Activated T-helper 17 cell treated with anti-CD3 and anti-CD28 coated beads, Interleukin-2, amount 50 U/mL, for 72 hours (primary cell): ENCODE measurements around the gene NFATC2IP. TPM values are rescaled to one million over a fixed set of nuclear protein-coding genes. Genes with fewer than 3 reads are reported as not detected.
"Not testable (repeated sequence)": the region's sequence is repeated elsewhere in the genome, so short reads cannot be mapped to it uniquely, and the experiment has no call there.

ENCODE experiments used
- ATAC-seq: fragments of 150-1000 bp; cut with Tn5 transposase; replicated peaks from 2 replicates; pipeline ENCODE4 v1.10.0; 2021; ENCODE audit warnings: mild to moderate bottlenecking, moderate library complexity
- H3K27ac Mint-ChIP-seq: one replicate; pipeline ENCODE4 v1.8.0; 2022; ENCODE audit warnings: mixed read lengths
- H3K27me3 Mint-ChIP-seq: one replicate; pipeline ENCODE4 v1.8.0; 2022; ENCODE audit warnings: mixed read lengths
- H3K36me3 Mint-ChIP-seq: one replicate; pipeline ENCODE4 v1.8.0; 2022; ENCODE audit warnings: low read depth, mild to moderate bottlenecking, mixed read lengths
- H3K4me1 Mint-ChIP-seq: one replicate; pipeline ENCODE4 v1.8.0; 2022; ENCODE audit warnings: mixed read lengths
- H3K4me3 Mint-ChIP-seq: one replicate; pipeline ENCODE4 v1.8.0; 2022; ENCODE audit warnings: mild to moderate bottlenecking, mixed read lengths
- H3K9me3 Mint-ChIP-seq: one replicate; pipeline ENCODE4 v1.8.0; 2022; ENCODE audit warnings: mixed read lengths
- total RNA-seq, 2 donors: library from RNA; stranded (reverse); gene quantifications; one replicate each; pipeline ENCODE4 v1.2.3, GENCODE V29; 2022

The NFATC2IP gene
- total RNA-seq, 2 donors from 2014 or later, result 81.3 to 100 TPM

GRCh38 chr16:28986492-28986891, 35.8 kb downstream of the NFATC2IP start:
- peak overlapping the region; percentile 86 for H3K4me3 Mint-ChIP-seq
- no peaks in the 10 kb centered on the region for H3K27me3 Mint-ChIP-seq
- H3K9me3 Mint-ChIP-seq, result peaks cover 6% of the 10 kb centered on the region
- peaks cover 90% of the 10 kb centered on the region for H3K36me3 Mint-ChIP-seq
- H3K4me1 Mint-ChIP-seq, result peaks cover 50% of the 10 kb centered on the region
- peak overlapping the region; percentile 99 for H3K27ac Mint-ChIP-seq
- no peak for ATAC-seq

GRCh38 chr16:28987170-28987853, 36.6 kb downstream of the NFATC2IP start:
- ATAC-seq, result no peak
- Mint-ChIP-seq H3K36me3 (peaks cover 90% of the 10 kb centered on the region), H3K9me3 (peaks cover 6% of the 10 kb centered on the region), H3K27ac (peak overlapping the region; percentile 99), H3K4me3 (peak overlapping the region; percentile 86), H3K4me1 (peaks cover 50% of the 10 kb centered on the region), H3K27me3 (no peaks in the 10 kb centered on the region)

DNA sequence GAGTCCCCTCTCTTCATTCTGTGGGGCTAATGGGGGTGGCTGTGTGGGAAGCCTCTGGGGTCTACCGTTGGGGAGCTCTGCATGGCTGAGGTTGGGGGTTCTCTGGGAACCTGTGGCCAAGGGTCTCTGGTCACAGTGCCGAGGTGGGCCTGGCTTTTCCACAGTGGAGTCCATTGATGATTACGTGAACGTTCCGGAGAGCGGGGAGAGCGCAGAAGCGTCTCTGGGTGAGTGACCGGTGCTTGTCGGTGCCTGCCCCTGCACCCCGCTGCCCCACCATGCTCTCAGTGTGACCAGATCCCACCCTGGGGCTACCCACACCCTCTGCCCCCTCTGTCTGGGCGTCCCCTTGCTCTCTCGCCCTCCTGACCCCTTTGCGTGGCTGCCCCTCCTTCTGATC, 38.6 kb downstream of the NFATC2IP start:
- peaks cover 78% of the 10 kb centered on the region for H3K36me3 Mint-ChIP-seq
- peaks cover 6% of the 10 kb centered on the region for H3K9me3 Mint-ChIP-seq
- H3K4me1 Mint-ChIP-seq, result peaks cover 37% of the 10 kb centered on the region
- peak overlapping the region; percentile 86 for H3K4me3 Mint-ChIP-seq
- no peak for ATAC-seq
- peak overlapping the region; percentile 99 for H3K27ac Mint-ChIP-seq
- H3K27me3 Mint-ChIP-seq, result no peaks in the 10 kb centered on the region

GRCh38 chr16:28990375-28991040, 39.8 kb downstream of the NFATC2IP start:
- Mint-ChIP-seq H3K36me3 (peaks cover 71% of the 10 kb centered on the region), H3K27me3 (no peaks in the 10 kb centered on the region), H3K27ac (peak overlapping the region; percentile 99), H3K4me3 (peak overlapping the region; percentile 86), H3K4me1 (peaks cover 35% of the 10 kb centered on the region), H3K9me3 (peaks cover 6% of the 10 kb centered on the region)
- peak; percentile 92 for ATAC-seq

GRCh38 chr16:28991687-28992086, 41.0 kb downstream of the NFATC2IP start:
- peaks cover 59% of the 10 kb centered on the region for H3K36me3 Mint-ChIP-seq
- no peaks in the 10 kb centered on the region for H3K27me3 Mint-ChIP-seq
- H3K4me3 Mint-ChIP-seq, result peak overlapping the region; percentile 86
- H3K9me3 Mint-ChIP-seq, result peaks cover 6% of the 10 kb centered on the region
- peak overlapping the region; percentile 99 for H3K27ac Mint-ChIP-seq
- peaks cover 35% of the 10 kb centered on the region for H3K4me1 Mint-ChIP-seq
- no peak for ATAC-seq

GRCh38 chr16:28992496-28992895, 41.8 kb downstream of the NFATC2IP start:
- Mint-ChIP-seq H3K27me3 (no peaks in the 10 kb centered on the region), H3K36me3 (peaks cover 51% of the 10 kb centered on the region), H3K4me1 (peaks cover 29% of the 10 kb centered on the region), H3K4me3 (no peak overlapping the region), H3K27ac (no peak overlapping the region), H3K9me3 (peaks cover 2% of the 10 kb centered on the region)
- no peak for ATAC-seq

DNA sequence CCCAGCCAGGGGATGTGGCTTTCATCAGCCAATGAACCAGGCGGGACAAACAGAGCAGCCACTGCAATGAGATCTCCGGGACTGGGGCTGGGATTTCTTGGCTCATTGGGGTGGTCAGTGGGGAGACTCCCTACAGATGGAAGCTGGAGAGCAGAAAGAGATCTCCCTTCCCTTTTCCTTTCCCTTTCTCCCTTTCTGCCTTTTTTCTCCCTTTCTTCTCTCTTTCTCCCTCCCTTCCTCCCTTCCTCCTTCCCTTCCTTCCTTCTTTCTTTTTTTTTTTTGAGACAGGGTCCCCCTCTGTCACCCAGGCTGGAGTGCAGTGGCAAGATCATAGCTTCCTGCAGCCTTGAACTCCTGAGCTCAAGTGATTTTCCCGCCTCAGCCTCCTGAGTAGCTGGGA, 48.1 kb downstream of the NFATC2IP start:
- no peak for ATAC-seq
- Mint-ChIP-seq H3K27ac (peak overlapping the region; percentile 66), H3K9me3 (no peaks in the 10 kb centered on the region), H3K36me3 (no peaks in the 10 kb centered on the region), H3K27me3 (no peaks in the 10 kb centered on the region), H3K4me1 (no peaks in the 10 kb centered on the region), H3K4me3 (no peak overlapping the region)

DNA sequence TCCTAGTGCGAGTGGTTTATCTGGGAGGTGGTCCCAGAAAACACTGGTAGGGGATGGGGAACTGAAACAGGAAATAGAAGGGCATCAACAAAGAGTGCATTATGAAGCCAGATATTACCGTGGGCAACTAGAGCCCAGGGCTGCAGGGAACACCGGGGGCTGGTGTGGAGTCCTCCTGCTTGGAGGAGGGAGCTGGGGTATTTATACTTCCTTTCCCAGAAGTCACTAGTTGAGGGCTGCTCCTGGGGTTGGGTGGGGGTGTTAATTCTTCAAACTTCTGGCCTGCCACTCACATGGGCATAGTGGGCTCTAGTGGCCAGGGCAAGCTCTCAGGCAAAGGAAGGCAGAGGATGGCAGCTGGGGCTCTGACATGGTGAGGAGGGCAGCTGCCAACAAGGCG, 48.8 kb downstream of the NFATC2IP start:
- H3K27ac Mint-ChIP-seq, result peak overlapping the region; percentile 66
- H3K9me3 Mint-ChIP-seq, result peaks cover under 1% of the 10 kb centered on the region
- H3K27me3 Mint-ChIP-seq, result no peaks in the 10 kb centered on the region
- ATAC-seq, result no peak
- H3K4me1 Mint-ChIP-seq, result peaks cover 3% of the 10 kb centered on the region
- no peak overlapping the region for H3K4me3 Mint-ChIP-seq
- H3K36me3 Mint-ChIP-seq, result no peaks in the 10 kb centered on the region

DNA sequence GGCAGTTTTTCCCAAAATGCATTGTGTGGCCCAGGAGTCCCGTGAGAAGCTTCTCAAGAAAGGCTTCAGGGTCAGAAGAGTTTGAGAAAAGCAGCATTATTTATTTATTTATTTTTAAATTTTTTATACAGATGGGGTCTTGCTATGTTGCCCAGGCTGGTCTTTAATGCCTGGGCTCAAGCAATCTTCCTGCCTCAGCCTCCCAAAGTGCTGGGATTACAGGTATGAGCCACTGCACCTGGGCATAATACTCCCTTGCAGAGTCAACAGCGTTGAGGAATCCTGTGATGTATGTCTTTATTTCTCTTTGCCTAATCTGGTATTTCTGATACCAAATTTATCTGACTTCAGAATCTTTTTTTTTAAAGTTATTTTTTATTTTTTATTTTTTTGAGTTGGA, 49.3 kb downstream of the NFATC2IP start:
- no peak for ATAC-seq
- H3K27me3 Mint-ChIP-seq, result no peaks in the 10 kb centered on the region
- peaks cover 7% of the 10 kb centered on the region for H3K4me1 Mint-ChIP-seq

DNA sequence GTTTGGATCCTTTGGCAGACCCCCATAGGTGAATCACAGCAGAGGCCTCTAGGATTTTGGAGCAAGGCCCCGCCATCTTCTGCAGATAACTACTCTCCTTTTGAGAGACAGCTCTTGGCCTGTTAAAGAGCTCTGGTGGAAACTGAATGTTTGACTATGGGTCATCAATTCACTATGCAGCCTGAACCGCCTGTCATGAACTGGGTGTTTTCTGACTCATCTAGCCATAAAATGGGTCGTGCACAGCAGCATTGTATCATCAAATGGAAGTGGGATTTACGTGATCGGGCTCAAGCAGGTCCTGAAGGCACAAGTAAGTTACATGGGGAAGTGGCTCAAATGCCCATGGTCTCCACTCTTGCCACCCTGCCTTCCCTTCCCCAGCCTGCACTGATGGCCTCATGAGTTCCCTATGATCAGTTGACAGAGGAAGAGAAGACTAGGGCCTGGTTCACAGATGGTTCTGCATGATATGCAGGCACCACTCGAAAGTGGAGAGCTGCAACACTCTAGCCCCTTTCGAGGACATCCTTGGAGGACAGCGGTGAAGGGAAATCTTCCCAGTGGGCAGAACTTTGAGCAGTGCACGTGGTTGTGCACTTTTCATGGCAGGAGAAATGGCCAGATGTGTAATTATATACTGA, 53.9 kb downstream of the NFATC2IP start:
- Mint-ChIP-seq H3K4me1 (peaks cover 26% of the 10 kb centered on the region), H3K27ac (peak overlapping the region; percentile 73), H3K4me3 (peak overlapping the region; percentile 57)
- H3K9me3 Mint-ChIP-seq, H3K27me3 Mint-ChIP-seq, H3K36me3 Mint-ChIP-seq: not testable (repeated sequence)
- peak; percentile 18 for ATAC-seq

More for the DNA sequence above, 49.3 kb downstream of the NFATC2IP start:
- H3K36me3 Mint-ChIP-seq, result no peaks in the 10 kb centered on the region
- peaks cover 5% of the 10 kb centered on the region for H3K9me3 Mint-ChIP-seq
- H3K27ac Mint-ChIP-seq, result no peak overlapping the region
- no peak overlapping the region for H3K4me3 Mint-ChIP-seq

DNA sequence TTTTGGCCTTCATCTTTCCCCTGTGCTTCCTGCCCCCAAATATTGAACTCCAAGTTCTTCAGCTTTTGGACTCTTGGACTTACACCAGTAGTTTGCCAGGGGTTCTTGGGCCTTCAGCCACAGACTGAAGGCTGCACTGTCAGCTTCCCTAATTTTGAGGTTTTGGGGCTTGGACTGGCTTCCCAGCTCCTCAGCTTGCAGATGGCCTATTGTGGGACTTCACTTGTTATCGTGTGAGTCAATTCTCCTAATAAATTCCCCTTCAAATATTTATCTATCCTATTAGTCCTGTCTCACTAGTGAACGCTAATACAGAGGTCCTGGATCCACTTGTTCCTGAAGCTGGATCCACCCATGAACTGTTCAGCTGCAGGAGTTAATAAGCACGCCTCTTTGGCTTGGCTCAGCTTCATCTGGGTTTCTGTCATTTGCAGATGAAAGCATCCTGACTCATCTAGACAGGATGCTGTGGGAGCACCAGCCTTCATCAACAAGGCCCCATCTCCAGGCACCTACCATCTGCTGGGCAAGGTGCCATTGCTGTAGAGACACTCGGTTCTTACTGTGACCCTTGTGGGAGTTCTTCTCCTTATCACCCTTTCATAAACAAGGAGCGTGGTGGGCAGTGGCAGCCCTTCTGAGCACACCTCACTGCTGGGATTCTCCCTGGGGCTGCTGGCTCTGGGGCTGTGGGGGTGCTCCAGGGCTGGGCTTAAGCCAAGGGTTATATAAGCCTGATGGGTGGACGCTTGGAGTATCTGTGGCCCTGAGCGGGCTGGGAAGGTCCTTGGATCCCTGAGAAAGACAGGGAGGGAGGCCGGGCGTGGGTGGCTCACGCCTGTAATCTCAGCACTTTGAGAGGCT, 57.2 kb downstream of the NFATC2IP start:
- Mint-ChIP-seq H3K4me3 (peak overlapping the region; percentile 84), H3K36me3 (no peaks in the 10 kb centered on the region), H3K9me3 (peaks cover 9% of the 10 kb centered on the region), H3K27me3 (no peaks in the 10 kb centered on the region), H3K27ac (peak overlapping the region; percentile 97), H3K4me1 (peaks cover 36% of the 10 kb centered on the region)
- ATAC-seq, result peak; percentile 95

DNA sequence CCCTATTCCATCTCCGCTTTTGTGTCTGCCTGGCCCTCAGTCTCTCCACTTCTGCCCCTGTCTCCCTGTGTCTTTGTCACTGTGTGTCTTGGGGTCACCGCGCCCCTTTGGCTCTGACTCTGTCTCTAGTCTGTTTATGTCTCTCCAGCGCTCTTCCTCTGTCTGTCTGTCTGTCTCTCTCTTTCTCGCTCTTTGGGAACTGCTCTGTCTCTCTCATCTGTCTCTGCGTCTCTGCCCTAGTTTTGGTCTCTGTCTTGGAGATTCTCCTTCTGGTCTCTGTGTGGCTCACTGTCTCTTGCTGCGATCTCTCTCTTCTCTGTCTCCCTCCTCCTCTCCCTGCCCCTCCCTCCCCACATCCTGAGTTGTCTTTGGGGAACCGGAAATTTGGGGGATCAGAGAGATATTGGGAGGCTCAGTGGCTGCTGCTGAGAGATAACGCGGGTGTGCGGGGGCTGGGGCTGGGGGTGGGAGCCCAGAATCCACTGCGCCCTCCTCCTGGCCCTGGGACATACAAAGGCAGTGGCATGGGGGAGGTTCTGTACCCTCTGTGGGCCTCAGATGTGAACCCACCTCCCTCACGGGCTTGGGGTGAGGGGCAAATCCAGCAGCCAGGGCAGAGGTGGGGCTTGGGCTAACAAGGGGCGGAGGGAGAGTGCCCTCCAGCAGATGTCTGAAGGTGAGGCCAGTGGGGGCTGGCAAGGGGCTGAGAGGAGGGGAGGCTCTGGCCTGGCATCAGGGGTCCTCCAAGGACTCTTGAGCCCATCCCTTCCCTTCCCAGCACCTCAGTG, 58.5 kb downstream of the NFATC2IP start:
- H3K36me3 Mint-ChIP-seq, result no peaks in the 10 kb centered on the region
- peak overlapping the region; percentile 97 for H3K27ac Mint-ChIP-seq
- ATAC-seq, result peak; percentile 10
- H3K9me3 Mint-ChIP-seq, result peaks cover 9% of the 10 kb centered on the region
- H3K4me3 Mint-ChIP-seq, result peak overlapping the region; percentile 84
- H3K4me1 Mint-ChIP-seq, result peaks cover 40% of the 10 kb centered on the region
- no peaks in the 10 kb centered on the region for H3K27me3 Mint-ChIP-seq

DNA sequence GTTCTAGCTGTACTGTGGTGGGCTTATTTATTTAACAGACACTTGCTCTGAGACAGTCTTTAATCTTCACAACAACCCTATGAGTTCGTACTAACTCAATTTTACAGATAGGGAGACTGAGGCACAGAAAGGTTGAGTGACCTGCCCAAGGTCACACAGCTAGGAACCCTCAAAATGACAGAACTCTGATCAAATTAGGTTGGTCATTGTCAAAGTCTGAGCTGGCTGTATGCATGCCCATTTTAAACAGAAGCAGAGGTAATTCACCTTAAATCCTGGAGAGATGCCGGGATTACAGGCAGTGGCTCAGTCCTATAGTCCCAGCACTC, 59.1 kb downstream of the NFATC2IP start:
- Mint-ChIP-seq H3K36me3 (no peaks in the 10 kb centered on the region), H3K27ac (peak overlapping the region; percentile 97), H3K9me3 (peaks cover 6% of the 10 kb centered on the region), H3K27me3 (no peaks in the 10 kb centered on the region), H3K4me3 (peak overlapping the region; percentile 84), H3K4me1 (peaks cover 39% of the 10 kb centered on the region)
- no peak for ATAC-seq

DNA sequence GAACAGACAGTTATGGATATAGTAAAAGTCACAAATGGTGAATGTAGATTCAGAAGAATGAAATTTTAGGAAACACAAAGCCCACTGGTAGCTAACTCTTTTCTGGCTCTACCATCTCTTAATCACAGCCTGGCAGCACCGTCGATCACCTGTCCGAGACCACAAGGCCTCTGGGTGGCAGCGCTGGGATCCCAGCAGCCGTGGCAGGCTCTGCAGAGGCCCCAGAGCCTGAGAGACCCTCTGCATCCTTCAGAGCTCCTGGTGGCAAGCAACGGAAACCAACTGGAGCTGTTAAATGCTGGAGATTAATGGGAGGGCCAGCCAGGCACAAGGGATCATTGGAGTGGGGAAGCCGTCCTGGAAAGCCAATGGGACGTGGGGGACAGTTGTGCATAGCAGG, 60.4 kb downstream of the NFATC2IP start:
- ATAC-seq, result no peak
- Mint-ChIP-seq H3K27ac (no peak overlapping the region), H3K4me1 (peaks cover 34% of the 10 kb centered on the region), H3K27me3 (no peaks in the 10 kb centered on the region), H3K9me3 (peaks cover 4% of the 10 kb centered on the region), H3K36me3 (no peaks in the 10 kb centered on the region), H3K4me3 (no peak overlapping the region)
